Activated CD4-positive, CD25-positive, alpha-beta regulatory T cell treated with anti-CD3 and anti-CD28 coated beads, Interleukin-2, amount 50 U/mL, for 16 hours (primary cell): ENCODE data around the gene TMCO6.
"Not testable (repeated sequence)": the region's sequence is repeated elsewhere in the genome, so short reads cannot be mapped to it uniquely, and the experiment has no call there.

Experiments
- DNase-seq: peaks from one replicate; pipeline ENCODE4 v3.0.0-alpha.2; 2020; ENCODE audit warnings: low read depth, low spot score

Gene TMCO6

DNA sequence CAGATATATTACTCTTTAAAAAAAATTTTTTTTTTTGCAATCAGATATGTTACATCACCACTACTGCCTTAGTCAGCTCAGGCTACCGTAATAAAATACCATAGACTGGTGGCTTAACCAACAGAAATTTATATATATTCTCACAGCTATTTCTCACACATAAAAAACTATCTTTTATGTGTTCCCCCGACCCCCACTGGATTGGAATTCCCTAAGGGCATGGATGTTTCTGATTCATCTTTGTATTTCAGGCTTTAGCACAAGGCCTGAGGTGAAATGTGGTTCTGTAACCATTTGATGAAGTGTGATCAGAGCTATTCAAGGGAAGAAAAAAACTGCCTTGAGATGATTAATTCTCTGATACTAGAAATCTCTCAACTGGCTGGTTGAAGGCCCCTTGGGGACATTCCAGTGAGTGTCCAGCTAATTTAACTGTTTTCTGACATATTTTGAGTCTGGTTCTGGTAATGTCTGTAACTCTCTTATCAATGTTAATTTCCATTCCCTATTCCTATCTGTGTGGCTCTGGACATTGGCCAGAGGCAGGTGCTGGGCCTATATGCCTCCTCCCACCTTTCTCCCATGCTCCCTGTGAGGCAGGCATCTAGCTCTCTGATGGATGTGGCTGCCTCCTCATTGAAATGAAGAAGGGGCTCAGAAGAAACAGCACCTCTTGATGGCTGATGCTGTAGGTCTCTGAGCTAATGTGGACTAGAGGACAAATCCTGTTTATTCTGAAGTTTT, 8.8 kb upstream of the TMCO6 start:
- DNase-seq = no peak

DNA sequence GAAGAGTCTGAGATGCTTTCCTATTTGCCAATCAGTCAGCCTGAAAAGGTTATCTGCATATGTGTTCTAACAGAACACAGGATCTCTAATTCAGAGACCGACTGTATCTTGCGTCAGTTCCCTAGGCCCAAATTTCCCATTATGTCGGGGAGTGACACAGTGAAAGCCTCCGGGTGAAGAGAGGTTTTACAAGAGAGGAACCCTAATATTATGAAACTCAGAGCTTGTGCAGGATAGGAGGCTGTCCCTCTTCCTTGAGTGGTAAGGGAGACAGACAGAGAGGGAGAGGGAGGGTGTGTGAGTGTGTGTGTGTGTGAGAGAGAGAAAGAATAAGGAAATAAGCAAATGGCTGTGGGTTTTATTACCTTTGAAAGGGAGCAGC, 8.2 kb upstream of the TMCO6 start:
- DNase-seq = no peak

DNA sequence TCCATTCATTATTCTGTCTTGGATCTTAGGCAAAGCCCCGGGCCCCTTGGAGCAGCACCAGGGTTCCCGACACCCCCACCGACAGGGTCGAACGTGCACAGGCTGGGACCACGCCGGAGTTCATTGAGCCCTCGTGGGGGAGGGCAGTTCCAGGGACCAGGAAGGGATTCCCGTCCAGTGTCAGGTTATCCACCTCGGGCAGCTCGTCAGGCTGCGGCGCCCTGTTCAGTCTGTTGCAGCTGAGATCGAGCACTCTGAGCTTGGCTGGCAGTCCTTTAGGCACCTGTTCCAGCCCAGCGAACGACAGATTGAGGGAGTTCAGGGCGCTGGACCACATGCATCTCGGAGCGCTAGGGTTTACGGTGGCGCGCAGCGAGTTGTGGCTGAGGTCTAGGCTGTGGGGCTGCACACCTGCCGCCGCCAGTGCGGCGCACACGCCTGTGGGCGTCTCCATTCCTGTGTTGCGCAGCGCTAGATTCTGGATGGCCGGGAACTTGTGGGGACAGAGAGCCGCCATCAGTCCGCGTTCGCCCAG, 7.4 kb upstream of the TMCO6 start:
- no peak for DNase-seq

DNA sequence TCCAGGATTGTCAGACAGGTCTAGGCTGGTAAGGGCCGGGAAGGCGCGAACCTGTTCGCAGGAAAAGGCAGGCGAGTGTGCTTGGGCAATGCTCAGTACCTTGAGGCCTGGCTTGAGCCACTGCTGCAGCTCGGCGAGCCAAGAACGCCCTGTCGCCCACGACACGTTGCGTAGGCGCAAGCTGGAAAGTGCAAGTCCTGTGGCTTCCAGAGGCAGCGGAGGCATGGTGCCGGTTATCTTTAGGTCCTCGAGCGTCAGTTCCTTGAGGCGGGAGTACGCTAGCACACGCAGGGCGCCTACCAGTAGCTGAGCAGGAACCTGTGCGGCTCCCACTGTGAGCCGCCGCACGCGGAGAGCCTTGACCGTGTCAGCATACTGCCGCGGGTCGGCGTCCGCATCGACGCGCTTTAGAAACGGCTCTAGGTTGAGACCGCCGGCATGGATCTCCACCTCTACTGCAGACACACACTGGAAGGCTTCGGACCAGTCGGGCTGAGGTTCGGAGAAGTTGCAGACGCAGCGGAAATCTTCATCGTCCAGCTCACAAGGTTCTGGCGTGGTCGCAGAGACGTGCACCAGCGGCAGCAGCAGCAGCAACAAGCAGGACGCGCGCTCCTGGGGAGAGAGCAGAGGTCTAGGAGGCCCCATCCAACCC, 6.8 kb upstream of the TMCO6 start:
- no peak for DNase-seq

DNA sequence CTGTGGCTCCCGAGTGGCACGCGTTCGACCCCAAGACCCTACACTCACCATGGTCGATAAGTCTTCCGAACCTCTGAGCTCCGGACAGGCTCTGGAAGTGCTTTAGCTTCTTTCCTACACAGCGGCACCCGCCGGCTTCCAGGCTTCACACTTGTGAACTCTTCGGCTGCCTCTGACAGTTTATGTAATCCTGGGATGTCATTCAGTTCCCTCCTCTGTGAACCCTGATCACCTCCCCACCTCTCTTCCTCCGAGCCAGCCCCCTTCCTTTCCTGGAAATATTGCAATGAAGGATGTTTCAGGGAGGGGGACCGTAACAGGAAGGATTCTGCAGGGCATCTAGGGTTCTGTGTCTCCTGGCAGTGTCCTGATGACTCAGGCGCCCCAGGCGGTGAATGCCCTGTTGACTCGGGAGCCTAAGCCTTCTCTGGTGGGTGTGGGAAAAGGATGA, 6.2 kb upstream of the TMCO6 start, which contains the start of gene CD14:
CD14 (minus strand) TSS at position 155 of the 451 bp plus-strand sequence; CDS start at position 51, 104 bp downstream.
- no peak for DNase-seq

DNA sequence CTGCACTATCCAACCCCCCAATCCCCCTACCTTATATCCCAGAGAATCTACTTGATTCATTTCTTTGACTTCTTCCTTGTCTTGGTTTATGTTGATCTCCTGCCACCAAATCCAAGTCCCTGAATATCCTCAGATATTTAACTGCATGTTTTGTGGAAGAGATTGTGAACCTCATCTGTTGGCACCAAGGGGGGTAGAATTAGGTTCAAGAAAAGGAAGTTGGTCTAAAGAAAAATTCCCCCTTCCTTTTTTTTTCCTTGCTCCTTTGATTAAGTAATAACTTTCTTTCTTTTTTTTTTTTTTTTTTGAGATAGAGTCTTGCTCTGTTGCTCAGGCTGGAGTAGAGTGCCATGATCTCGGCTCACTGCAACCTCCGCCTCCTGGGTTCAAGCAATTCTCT, 5.8 kb upstream of the TMCO6 start:
- no peak for DNase-seq

DNA sequence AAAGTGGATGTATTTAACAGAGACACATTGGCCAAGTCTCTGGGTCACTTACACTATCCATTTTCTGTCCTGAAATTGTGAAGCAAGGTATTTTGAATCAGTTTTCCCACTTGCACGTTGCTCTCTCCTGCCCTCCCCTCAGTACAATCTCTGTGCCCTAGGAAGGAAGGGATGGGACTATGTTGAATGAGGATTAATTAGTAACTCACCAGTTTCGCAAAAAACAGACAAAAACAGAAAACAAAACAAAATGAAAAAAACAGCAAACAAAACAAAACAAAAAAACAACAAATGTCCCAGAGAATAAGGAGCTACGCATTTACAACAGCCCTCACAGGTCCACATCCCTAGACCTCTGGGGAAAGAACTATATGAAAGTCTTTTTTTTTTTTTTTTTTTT, 5.1 kb upstream of the TMCO6 start:
- no peak for DNase-seq

DNA sequence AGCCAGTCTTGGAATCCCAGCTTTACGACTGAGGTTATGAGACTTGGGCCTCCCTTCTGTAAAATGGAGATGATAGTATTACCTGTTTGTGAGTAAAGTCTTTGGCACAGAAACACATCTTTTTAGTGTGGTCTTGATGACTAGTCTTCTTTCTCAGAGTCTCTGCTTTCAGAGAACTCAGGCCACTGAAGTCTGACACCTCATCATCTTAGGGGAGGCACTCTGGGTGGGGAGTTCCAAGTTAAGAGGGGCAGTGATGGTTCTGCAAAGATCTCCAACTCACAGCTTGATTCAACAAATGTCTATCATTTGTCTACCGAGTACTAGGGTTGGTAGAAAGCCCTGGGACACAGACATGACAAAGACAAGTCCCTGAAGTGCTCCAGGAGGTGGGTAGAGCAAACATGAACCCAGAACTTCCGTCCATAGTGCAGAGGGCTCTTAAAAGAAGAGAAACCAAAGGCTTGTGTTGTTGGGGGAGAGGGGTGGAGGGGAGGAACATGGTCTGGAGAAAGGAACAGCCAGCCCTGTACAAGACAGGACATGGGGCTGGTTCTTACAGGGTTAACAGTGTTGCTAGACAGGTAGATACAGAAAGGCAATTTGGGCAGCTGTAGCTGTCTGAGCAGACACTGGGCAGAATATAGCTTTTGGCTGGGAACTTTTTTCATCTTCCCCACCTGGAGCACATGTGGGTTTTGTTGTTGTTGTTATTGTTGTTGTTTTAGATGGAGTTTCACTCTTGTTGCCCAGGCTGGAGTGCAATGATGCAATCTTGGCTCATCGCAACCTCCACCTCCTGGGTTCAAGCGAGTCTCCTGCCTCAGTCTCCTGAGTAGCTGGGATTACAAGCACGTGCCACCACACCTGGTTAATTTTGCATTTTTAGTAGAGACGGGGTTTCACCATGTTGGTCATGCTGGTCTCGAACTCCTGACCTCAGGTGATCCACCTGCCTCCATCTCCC, 3.7 kb upstream of the TMCO6 start:
- no peak for DNase-seq

DNA sequence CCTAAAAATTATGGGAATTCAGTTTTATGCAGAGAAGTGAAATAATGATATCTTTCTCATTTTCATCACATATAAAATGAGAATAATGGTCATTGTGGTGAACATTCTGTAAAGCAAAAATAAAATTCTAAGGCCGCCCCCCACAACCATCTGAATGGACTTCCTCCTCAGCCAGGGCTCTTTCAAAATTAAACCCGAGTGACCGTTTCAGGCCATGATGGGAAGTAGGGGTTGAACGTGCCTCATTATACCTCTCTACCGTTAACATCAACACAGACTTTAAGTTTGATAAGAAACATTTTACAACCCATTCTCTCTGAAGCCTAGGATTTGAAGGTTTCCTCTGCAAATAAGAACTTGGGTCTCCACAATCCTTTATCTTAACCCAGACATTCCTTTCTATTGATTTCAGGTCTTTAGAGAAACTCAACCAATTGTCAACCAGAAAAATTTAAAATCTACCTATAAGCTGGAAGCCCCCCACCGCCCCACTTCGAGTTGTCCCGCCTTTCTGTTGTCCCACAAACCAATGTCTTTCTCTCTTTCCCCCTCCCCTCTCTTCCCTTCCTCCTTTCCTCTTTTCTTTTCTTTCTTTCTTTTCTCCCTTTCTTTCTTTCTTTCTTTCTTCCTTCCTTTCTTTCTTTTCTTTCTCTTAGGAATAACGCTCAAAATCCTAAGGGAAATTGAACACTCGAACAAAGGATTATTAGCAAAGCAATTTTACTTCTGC, 1.7 kb upstream of the TMCO6 start:
- DNase-seq = no peak

DNA sequence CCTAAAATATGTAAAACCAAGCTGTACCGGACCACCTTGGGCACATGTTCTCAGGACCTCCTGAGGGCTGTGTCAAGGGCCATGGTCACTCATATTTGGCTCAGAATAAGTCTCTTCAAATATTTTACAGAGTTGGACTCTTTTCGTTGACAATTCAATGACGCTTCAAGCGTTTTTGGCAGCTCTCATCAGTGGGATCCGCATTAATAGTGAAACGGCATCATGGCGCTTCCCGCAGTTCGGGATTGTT, 428 bp upstream of the TMCO6 start:
- not testable (repeated sequence) for DNase-seq

DNA sequence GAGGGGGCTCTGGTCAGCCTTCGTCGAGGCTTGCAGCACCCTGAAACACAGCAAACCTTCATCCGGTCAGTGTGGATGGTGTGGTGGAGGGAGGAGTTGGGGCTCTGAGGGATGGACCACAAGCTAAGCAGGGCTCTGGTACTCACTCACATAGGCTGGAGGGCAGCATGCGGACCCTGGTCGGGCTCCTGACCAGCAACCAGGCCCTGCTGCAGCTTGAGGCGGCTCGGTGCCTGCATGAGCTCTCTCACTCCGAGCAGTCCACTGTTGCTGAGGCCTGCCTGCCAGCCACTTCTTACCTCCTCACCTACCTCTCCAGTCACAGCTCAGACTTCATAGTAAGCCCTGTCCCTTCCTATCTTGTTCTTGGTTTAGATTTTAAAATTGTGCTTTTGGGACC, 2.5 kb downstream of the TMCO6 start:
- DNase-seq = no peak

DNA sequence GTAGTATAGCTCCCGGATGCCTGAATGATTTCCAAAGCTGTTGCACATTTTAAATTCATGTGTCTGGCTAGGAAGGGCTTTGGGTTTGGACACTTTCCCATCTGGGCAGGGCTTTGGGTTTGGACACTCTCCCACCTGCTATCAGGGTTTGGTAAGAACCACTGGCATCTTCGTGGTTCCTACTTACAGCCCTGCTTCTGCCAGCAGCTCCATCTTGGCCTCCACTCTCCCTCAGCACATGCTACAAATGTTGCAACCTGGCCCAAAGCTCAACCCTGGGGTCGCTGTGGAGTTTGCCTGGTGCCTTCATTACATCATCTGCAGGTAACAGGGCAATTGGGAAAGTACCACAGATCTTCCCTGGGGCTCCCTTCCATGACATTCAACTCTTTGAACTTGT, 3.5 kb downstream of the TMCO6 start:
- no peak for DNase-seq

DNA sequence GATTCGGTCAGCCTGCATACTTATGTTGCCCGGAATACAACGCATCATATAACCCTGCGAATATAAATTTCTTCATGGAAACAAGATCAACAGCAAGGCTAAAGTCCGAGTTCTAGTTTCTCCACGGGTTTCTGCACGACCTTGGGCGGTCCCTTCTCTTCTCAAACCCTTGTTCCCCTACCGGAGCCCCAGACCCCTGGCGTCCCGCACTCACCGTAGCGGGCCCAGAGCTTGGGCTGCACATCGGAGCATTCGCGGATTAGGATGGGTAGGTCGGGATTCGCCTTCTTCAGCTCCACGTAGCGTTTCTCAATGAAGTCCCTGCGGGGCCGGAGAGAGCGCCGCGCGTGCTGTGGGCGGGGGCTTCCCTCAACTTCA, 7.8 kb downstream of the TMCO6 start:
- DNase-seq = no peak

DNA sequence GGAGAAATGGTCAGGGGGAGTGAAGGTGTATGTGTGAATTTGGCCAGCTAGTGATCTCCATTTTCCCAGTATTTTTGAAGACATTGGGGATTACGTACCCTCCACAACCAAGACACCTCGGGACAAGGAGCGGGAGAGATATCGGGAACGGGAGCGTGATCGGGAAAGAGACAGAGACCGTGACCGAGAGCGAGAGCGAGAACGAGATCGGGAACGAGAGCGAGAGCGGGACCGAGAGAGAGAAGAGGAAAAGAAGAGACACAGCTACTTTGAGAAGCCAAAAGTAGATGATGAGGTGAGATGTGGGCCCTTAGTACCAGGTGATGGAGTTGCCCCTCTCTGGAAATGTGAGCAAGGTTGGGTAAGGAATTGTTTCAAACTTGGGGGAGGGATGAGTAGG, 19.6 kb downstream of the TMCO6 start:
- DNase-seq = no peak

DNA sequence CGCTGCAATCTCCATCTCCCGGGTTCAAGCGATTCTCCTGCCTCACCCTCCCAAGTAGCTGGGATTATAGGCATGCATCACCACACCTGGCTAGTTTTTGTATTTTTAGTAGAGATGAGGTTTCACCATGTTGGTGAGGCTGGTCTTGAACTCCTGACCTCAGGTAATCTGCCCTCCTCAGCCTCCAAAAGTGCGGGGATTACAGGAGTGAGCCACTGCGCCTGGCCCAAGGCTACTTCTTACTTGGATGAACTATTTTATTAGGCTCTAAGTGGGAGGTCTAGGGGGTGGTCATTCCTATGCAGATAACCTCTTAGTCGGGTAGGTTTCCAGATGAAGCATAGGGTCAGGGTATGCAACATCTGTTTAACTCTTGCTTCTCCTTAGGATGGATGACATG, 21.1 kb downstream of the TMCO6 start:
- DNase-seq = not testable (repeated sequence)

DNA sequence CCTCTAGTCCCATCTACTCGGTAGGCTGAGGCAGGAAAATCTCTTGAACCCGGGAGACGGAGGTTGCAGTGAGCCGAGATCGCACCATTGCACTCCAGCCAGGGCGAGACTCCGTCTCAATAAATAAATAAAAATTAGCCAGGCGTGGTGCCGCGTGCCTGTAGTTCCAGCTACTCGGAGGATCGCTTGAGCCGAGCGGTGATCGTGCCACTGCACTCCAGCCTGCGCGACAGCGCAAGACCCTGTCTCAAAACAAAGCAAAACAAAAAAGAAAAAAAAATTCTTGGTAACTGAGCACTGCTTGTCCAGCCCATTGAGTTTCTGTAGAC, 24.7 kb downstream of the TMCO6 start:
- no peak for DNase-seq

DNA sequence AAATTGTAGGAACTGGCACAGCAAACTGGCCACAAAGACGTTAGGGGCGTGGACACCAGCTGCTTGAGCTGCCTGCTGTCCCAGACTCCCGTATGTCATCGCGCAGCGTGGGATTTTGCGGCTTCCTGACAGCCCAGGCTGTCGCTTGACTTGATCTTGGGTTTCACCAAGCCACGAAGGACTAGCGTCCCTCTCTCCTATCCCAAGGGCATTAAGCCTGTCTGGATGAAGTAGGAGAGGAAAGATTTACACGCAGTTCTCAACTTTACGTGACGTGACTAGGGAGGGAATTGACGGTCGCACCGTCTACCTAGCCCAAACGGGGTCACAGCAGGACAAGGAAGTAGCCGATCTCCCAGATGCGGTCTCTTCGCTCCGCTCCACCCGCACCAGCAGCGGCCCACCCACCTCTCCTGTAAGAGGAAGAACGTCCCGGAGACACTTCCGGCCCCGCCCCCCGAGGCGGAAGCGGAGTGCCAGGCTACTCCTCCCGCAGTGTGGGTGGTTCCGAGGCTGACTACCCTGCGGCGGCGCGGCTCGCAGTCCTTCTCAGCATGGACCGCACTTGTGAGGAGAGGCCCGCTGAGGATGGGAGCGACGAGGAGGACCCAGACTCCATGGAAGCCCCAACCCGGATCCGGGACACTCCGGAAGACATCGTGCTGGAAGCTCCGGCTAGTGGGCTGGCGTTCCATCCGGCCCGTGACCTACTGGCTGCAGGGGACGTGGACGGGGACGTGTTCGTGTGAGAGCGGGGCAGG, 25.3 kb downstream of the TMCO6 start, which contains the start of gene WDR55:
WDR55 (plus strand) TSS at position 546 of the 761 bp plus-strand sequence; CDS start at position 555, 9 bp downstream.
- peak; percentile 93 for DNase-seq

DNA sequence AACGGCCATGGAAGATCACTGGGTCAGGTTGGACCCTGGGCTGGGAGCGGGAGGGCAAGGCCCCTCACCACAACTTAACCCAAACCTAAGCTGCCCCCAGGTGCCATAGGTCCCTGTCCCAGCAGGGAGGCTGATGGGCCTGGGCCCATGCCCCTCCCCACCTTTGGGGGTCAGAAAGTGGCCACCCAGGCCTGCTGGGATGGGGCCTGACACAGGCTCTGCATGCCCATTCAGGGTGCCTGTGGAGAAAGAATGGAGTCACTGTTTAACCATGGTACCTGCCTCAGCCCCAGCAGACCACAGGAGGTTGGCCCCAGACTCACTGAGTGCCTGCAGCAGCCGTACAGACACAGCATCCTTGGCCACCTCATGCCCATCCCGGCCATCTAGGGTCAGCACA, 31.8 kb downstream of the TMCO6 start:
- DNase-seq = not testable (repeated sequence)

DNA sequence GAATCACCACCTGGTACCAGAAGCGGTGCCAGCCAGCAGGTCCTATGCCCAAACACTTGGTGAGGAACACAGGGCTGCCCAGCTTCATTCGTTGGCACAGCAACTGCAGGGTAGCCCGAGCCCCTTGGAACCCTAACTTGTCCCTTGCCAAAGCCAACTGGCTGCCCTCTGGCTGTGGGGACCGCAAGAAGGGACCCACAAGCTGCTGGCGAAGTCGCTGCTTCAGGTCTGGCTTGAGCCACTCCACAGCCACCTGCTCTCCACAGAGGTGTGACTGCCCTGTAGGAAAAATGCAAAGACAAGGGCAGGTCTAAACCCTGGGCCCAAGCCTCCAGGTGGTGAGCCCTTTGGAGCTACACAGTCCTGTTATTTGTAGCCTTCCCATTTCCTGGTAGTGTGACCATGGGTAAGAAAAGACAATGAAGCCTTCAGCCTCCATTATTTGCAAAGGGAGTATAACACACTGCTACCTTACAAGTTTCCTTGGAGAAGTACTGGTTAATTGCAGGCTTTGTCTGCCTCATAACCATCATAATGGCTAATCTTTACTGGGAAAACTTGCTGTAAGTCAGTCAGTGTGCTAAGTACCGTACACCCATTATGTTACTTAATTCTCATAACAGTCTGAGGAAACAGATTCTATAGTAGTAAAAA, 32.3 kb downstream of the TMCO6 start:
- DNase-seq = no peak

DNA sequence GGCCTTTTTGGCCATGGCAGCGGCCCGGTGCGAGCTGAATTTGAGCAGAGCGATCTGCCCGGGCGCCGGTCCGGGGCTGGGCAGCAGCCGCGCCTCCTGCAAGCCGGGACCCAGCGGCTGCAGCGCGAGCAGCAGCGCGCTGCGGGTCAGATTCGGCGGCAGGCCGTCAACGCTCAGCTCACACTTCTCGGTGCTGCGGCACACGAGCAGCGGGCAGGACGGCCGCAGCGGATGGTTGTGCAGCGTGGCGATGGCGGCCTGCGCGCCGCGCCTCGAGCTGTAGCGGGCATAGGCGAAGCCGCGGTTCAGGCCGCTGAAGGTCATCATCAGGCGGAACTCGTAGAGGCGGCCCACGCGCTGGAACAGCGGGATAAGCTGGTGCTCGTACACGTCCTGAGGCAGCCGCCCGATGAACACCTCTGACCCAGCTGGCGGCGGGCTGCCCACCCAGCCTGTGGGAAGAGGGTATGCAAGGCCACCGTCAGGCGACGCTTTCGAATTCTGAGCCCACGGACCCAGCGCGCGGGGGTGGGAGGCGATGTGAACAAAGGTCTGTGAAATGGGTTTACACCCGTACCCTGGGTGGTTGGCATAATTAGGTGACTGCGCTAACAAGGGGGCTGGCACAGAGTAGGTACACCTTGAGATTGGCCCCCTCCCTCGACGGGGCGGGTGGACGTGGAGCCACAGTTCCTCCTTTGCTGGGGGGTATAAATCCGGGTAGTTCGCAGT, 33.4 kb downstream of the TMCO6 start:
- no peak for DNase-seq
